Cardiac fibroblast (primary cell): ENCODE measurements around the gene UGT1A5.

Experiments used
- DNase-seq, 2 donors: peaks; one replicate each; pipeline versions ENCODE4 v3.0.0 to v3.0.0-alpha.2; 2010; ENCODE audit warnings: low read depth in 2 of 2
- H3K4me3 ChIP-seq, 2 donors: replicated peaks in 1 of 2; 1 replicate in 1 of 2; 2 replicates in 1 of 2; pipeline ENCODE4 v1.5.1; 2011; ENCODE audit warnings: low read depth in 2 of 2, low read length in 2 of 2, mild to moderate bottlenecking in 2 of 2, moderate library complexity in 1 of 2
- TF ChIP-seq, protein P1 (sequence below): IDR thresholded peaks from one replicate; pipeline ENCODE4 v1.5.1; 2011; ENCODE audit warnings: low read depth, mild to moderate bottlenecking, low read length, inconsistent platforms

UGT1A5 gene

DNA sequence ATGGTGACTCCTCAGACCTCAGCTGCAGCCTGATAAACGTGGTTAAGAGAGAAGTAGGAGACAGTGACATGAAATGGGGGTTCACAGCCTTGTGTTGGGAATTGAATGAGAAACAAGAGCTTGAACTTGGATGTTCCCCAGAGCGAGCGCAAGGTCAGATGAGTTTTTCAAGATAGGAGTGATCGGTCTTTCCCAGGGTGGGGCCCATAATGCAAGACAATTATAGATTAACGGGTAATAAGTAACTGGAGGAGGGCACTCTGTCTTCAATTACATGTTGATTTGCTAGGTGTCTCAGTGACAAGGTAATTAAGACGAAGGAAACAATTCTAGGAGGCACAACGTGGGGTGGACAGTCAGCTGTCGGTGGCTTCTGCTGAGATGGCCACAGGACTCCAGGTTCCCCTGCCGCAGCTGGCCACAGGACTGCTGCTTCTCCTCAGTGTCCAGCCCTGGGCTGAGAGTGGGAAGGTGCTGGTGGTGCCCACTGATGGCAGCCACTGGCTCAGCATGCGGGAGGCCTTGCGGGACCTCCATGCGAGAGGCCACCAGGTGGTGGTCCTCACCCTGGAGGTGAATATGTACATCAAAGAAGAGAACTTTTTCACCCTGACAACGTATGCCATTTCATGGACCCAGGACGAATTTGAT, at the start of gene UGT1A5:
Gene UGT1A5 (plus strand): TSS at position 297 of the 651 bp plus-strand sequence. CDS start 85 bp downstream, at position 382.
- DNase-seq, result no peak
- no peak within 1 kb of the TSS for H3K4me3 ChIP-seq
- TF ChIP-seq, protein P1, sequence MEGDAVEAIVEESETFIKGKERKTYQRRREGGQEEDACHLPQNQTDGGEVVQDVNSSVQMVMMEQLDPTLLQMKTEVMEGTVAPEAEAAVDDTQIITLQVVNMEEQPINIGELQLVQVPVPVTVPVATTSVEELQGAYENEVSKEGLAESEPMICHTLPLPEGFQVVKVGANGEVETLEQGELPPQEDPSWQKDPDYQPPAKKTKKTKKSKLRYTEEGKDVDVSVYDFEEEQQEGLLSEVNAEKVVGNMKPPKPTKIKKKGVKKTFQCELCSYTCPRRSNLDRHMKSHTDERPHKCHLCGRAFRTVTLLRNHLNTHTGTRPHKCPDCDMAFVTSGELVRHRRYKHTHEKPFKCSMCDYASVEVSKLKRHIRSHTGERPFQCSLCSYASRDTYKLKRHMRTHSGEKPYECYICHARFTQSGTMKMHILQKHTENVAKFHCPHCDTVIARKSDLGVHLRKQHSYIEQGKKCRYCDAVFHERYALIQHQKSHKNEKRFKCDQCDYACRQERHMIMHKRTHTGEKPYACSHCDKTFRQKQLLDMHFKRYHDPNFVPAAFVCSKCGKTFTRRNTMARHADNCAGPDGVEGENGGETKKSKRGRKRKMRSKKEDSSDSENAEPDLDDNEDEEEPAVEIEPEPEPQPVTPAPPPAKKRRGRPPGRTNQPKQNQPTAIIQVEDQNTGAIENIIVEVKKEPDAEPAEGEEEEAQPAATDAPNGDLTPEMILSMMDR, result no peak

- no peak overlapping the region for H3K4me3 ChIP-seq
- DNase-seq, result no peak
- TF ChIP-seq, protein P1, result no peak
These were observed 48.8 kb upstream of the UGT1A5 start for GRCh38 chr2:233663911-233664310.

DNA sequence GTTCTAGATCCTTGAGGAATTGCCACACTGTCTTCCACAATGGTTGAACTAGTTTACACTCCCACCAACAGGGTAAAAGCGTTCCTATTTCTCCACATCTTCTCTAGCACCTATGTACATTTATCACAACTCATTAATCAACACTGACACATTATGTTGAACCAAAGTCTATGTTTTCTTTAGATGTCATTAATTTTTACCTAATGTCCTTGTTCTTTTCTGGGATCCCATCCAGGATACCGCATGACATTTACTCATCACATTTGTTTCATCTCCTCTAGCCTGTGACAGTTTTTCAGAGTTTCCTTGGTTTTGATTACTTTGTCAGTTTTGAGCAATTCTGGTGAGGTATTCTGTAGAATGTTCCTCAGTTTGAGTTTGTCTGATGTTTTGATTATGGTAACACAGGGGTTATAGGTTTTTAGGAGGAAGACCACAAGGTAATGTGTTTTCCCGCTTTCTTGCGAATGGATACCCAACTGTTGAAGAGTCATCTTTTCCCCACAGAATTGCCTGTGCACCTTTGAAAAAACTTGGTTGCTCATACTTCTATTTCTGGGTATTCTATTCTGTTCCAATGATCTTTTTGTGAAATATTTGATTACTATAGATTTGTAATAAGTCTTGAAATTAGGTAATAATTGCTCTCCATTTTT, 44.0 kb upstream of the UGT1A5 start:
- H3K4me3 ChIP-seq, result no peak overlapping the region
- TF ChIP-seq, protein P1, result no peak
- DNase-seq, result no peak

DNA sequence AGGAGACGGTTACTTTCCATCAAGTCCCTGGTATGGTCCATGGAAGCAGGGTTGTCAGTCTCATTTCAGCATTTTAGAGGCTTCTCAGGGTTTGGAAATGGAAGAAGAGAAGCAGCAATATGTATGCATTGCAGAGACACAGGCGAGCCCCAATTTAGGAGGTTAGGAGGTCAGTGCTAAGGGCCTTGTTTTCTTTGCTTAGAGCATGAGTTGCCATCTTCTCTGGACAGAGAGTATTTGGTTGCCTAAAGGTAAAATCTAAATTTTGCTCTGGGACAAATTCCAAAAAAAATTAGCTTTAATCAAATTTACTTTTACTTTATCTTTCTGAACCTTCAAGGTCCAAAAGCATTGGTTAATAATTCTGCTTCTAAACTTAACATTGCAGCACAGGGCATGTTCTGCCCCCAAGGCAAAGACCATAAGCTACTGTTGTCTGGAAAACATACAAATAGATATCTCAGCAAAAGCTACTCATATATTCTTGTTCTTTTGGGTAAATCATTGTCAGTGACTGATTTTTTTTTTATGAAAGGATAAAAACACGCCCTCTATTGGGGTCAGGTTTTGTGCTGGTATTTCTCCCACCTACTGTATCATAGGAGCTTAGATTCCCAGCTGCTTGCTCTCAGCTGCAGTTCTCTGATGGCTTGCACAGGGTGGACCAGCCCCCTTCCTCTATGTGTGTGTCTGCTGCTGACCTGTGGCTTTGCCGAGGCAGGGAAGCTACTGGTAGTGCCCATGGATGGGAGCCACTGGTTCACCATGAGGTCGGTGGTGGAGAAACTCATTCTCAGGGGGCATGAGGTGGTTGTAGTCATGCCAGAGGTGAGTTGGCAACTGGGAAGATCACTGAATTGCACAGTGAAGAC, 41.2 kb upstream of the UGT1A5 start, which contains the start of gene UGT1A9:
Gene UGT1A9 (plus strand): TSS at position 609 of the 872 bp plus-strand sequence. CDS start 37 bp downstream, at position 646.
- TF ChIP-seq, protein P1, result no peak
- H3K4me3 ChIP-seq, result no peak within 1 kb of the TSS
- no peak for DNase-seq

DNA sequence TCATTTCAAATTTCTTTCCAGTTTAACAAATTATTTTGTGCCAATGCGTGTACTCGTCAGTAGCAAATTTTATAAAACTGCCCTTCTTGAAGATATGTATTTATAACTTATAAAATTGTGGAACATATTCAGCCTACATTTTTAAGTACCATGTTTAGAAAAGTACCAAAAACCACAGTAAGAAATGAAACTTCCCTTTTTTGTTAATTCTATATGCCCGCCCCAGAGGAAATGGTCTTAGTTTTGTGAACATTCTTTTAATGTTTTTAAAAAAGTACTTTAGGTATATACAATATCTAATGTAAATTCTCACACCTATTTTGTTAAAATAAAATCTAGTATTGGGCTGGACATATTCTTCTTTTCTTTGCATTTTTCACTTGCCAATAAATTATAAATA, 39.8 kb upstream of the UGT1A5 start:
- no peak for DNase-seq
- H3K4me3 ChIP-seq, result no peak overlapping the region
- TF ChIP-seq, protein P1, result no peak

DNA sequence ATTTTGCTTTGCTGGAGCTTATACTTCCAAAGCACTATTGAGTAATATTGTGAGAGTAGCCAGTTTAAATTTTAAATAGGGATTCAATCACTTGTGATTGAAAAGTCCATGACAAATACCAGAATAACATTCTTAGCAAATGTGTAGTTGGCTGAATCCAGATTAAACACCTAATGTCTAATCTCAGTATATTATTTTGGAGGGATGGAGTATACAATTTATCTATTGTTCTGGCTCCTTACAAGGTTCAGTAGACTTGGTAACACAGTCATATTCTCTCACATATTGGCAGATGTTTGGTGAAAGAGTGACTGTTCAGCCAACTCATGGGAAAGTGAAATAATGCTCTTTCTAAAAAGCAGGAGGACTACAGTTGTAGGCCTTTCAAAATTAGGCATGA, 38.8 kb upstream of the UGT1A5 start:
- TF ChIP-seq, protein P1, result no peak

More for the DNA sequence above, 38.8 kb upstream of the UGT1A5 start:
- DNase-seq, result no peak
- no peak overlapping the region for H3K4me3 ChIP-seq
